Measurements from ENCODE around the gene ALKBH4.
"Not testable (repeated sequence)": the region's sequence is repeated elsewhere in the genome, so short reads cannot be mapped to it uniquely, and the experiment has no call there.

DNA sequence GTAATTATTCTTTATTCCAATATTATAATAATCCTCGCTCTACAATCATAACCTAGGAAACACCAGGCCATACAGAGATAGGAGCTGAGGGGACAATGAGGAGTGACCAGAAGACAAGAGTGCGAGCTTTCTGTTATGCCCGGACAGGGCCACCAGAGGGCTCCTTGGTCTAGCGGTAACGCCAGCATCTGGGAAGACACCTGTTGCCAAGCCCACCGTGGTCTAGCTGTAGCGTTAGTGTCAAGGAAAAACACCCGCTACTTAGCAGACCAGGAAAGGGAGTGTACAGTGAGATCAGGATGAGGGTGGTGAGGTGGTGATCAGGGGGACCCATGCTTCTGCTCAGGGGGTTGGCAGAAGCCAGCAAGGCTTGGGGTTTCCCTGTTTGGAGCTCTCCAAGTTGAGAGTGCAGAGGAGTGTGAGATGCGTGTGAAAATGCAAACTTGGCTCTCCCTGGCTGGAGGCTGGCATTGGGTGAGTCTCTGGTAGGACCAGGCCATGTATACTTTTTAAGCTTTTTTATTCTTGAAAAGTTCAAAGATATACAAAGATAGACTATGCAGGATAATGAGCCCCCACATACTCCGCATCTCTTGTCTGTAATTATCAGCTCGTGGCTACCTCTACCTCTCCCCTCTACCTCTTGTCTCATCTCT lies 15.4 kb upstream of the ALKBH4 start:
- TF ChIP-seq, protein P1, sequence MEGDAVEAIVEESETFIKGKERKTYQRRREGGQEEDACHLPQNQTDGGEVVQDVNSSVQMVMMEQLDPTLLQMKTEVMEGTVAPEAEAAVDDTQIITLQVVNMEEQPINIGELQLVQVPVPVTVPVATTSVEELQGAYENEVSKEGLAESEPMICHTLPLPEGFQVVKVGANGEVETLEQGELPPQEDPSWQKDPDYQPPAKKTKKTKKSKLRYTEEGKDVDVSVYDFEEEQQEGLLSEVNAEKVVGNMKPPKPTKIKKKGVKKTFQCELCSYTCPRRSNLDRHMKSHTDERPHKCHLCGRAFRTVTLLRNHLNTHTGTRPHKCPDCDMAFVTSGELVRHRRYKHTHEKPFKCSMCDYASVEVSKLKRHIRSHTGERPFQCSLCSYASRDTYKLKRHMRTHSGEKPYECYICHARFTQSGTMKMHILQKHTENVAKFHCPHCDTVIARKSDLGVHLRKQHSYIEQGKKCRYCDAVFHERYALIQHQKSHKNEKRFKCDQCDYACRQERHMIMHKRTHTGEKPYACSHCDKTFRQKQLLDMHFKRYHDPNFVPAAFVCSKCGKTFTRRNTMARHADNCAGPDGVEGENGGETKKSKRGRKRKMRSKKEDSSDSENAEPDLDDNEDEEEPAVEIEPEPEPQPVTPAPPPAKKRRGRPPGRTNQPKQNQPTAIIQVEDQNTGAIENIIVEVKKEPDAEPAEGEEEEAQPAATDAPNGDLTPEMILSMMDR (IDR thresholded peaks at IDR 0.05) = peak in 3 of 7 experiments; percentile 19 to 49 (median 31)
- not testable (repeated sequence) for TF ChIP-seq POLR2AphosphoS5, EP300 (IDR thresholded peaks at IDR 0.05)
